HG02852 (cell line): Measurements from ENCODE around the gene SNX24.

ENCODE experiments used
- ATAC-seq: cut with Tn5 transposase; IDR thresholded peaks from one replicate; pipeline ENCODE4 v1.9.1; 2021; ENCODE audit warnings: mild to moderate bottlenecking, moderate library complexity; ENCODE audit not compliant: unreplicated experiment

SNX24 gene

DNA sequence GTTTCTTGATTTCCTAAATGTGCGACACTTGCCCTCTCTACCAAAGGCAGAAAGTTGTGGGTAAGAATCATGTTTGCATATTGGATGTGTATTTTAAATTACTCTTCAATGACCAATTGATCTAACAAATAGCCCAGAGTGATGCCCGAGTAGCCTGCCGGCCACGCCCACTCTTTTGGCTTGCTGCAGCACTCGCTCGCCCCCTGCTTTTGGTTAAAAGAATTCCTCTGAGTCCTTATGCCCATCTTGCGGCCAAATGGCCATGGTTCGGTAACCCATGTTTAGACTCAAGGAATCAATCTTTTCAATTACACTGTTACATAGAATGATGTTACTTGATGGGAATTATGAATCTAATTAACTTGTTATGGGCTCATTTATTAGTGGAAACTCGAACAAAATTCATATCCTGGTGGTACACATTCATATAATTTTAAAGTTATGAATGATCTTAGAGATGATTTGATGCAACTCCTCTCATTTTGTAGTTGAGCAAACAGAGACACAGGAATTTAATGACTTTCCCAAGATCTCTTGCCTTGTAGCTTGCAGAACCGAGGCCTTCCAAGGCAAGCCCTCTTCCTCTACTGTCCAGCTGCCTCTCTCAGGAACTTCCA lies 154.6 kb downstream of the SNX24 start:
- ATAC-seq, result peak; percentile 88

DNA sequence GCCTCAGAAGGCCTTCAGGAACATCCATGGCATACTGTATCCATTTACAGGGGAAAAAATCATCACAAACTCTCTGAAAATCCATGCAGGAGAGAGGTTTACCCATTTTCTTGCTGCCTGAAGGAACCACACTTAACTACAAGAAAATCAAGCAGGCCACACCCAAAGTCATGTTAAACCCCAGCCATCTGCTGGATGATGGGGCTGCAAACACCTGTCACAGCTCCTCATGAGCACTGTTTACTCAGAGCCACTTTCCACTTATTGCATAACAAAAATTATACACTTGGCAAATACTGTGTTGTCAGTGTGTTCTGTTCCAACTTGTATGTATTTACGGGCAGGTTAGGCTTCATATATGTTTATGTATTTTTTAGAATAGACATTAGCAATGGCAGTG lies 155.3 kb downstream of the SNX24 start:
- ATAC-seq, result no peak

DNA sequence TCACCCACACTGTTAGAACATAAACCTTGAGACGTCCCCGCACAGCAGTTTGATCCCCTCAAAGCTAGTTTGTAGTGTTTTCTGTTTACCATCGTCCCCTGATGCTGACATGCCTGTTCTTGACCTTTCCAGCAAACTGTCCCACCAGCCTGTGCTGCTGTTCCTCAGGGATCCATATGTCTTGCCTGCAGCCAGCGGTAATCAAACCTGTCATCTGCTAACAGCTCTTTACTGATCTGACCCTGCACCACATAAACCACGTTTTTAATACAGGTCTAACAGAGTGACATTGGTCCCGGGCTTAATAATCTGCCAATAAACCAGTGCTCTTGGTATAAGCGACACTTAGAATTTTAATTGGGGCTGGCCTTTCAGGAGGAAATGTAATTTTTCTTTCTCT lies 156.4 kb downstream of the SNX24 start:
- no peak for ATAC-seq

DNA sequence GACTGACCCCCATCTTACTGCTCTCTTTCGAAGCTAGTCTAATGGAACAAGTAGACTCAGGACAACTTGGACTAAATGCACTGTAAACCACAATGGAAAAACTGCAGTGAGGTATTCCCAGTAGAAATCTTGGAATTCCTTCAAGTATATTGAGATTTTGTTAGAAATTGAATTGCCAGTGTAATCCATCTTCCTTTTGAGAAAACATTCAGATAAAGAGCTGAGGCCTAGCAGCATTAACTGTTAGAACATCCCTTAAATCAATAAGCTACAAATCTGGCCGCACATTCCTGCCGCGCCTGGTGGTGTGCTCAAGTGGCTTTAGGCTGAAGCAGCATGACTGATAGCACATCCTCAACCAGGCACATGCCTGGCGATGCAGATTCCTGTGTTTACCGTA lies 161.8 kb downstream of the SNX24 start:
- ATAC-seq, result no peak

DNA sequence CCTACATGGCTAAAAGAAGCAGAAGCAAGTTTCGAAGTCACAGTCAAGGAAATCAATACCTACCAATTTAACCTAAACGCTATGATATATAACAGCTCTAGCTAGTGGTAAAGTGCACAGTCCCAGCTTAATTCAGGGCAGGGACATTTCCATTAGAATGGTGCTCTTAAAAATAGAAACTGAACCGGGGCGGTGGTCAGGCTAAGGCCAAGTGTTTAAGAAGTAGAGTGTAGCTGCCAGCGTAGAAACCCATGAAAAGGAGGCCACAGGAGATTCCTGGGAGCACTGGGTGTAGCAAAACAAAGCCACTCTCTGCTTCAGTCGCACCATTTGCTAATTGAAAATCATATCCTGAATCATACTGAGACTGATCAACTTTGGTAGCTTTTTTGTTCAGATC lies 162.3 kb downstream of the SNX24 start:
- no peak for ATAC-seq

DNA sequence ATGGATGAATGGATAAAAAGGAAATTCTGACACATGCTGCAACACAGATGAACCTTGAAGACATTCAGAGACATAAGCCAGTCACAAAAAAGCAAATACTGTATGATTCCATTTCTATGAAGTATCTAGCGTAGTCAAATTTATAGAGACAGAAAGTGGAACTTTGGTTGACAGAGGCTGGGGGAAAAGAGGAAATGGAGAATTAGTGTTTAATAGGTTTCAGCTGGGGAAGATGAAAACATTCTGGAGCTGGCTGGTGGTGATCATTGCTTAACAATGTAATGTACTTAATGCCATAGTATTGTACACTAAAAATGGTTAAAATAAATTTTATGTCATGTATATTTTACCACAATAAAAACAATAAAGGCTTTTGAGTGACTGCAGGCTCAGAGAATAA lies 166.9 kb downstream of the SNX24 start:
- no peak for ATAC-seq

DNA sequence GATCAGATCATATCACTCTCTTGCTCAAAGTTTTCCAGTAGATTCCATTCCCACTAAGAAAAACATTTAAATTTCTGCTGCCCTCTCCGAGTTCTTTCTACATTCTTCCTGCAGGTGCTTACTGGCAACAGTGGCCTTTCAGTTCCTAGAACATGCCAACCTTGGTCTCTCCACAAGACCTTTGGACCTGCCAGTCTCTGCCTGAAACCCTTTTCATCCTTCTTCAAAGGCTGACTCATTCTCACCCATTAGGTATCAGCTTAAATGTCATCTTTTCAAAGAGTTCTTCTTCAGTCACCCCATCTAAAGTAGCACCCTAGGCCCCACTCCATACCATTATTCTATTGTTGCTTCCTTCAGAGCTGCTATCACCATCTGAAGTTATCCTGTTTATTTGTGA lies 169.3 kb downstream of the SNX24 start:
- ATAC-seq, result no peak

DNA sequence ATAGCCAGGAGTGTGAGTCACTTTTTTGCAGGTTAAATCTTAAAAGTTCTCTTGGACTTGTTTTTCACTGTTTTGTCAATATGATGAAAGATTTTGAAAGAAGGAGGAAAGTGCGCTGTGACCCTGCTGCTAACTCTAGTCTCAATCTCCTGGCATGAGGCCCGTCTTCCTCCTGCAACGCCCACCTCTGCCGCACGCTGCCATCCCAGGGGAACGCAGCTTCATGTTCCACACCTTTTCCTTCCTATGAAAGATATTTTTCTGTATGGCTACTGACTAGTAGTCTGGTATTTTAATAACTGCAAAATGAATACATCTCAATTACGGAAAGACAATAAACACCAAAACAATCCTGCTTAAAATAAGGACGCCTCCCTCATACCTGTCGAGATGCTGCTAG lies 182.8 kb downstream of the SNX24 start:
- ATAC-seq, result no peak

DNA sequence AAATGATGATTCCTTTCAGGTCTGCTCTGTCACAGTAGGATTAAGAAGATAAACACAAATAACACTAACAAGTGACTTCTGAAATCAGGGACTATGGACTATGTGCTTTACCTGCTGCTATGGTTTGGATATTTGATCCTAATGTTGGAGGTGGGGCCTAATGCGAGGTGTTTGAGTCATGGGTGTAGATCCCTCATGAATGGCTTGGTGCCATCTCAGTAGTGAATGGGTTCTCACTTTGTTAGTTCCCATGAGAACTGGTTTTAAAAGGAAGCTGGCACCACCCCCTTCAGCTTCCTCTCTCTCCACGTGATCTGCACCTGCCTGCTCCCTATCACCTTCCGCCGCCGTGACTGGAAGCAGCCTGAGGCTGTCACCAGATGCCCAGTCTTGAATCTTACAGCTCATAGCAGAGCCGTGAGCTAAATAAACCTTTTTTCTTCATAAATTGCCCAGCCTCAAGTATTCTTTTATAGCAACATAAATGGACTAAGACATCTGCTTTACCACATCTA lies 187.8 kb downstream of the SNX24 start:
- ATAC-seq, result no peak

DNA sequence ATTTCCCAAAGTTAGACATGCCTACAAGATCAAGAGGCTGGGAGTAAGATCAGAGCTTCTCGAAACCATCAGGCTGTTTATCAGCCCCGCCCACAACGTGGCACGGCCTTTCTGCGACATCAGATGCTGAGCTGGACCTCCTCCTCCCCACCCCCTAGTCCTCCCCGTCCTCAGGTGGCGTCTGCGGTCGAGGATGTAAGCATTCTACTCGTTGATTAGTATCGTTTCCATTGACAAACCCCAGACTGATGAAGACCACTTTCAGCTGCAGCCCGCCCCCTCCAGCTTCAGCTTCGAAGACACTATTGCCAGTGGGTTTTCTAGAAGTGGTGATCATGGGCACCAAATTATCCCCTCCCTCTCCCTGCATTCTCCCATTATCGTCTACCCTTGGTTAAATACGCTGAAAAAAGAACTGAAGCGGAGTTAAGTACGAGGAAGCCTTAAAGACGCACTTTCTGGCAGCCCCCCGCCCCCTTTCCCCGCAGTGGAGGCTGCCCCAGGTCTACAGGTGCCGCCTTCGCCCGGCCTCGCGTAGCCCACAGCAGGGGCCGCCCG lies 190.0 kb downstream of the SNX24 start:
- no peak for ATAC-seq

DNA sequence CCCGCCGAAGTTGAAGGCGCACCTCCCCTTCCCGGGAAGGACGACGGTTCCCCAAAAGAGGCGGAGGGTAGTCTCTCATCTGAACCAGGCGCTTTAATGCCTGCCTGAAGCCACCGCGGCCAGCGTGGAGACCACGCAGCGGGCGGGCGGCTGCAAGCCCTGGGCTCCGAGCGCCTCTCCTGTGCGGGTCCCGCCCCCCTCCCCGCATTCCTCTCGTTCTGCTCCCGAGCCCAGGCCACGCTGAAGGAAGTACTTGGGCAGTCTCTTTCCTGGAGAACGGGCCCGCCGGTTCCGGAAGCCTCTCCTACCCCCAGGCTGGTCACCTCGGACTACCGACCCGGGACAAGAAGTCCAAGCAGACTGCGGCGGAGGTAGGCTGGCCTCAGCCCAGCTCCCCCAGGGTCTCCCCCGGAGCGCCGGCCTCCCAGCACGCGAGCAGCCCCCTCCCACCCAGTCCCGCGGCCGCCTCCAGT lies 190.5 kb downstream of the SNX24 start:
- peak; percentile 20 for ATAC-seq

DNA sequence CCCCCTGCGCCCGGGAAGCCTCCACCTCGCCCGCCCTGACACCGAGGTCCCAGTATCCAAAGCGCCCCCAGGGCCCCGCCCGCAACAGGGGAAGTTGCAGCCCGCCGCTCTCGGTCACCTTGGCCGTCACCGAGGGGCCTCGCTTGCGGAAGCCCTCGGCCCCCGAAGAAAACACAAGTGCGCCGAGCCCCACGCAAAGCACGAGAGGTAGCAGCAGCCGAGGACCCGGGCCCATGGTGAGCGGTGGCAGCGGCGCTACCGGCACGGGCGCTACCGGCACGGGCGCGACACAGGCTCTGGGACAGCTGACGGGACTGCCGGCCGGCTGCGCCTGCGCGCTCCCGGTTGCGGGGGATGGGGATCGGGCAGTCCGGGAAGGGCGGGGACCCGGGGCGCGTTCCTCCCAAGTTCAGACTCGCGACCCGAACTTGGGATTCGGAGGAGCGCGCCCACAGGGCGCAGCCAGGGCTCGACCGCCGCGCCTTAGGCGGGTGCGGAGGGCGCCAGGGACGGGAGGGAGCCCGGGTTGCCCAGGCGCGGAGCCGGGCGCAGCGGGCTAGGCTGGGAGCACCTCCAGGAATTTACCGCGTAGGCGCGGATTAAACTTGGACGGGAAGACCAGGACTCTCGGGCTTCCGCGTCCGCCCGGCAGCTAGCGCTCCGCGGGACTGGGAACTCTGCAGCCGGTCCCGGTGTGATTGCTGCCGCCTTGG lies 191.1 kb downstream of the SNX24 start, which contains the start of gene PPIC:
TSS of gene PPIC (minus strand) at position 335 of the 713 bp plus-strand sequence. CDS start at position 235, 100 bp downstream.
- ATAC-seq, result peak; percentile 58

DNA sequence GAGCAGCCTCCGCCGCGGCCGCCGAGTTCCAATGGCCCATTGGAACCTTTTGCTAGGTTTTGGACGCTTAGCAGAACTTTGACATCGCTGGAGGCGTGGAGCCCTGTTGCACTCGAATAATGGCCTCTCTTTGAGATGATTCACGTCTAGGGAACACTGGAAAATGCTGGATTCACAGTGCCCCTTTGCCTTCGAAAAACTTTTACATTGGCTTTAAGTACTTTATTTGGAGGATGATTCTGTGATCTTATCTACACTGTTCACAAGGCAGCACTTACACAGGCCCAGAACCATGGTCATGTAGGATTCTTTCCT lies 191.6 kb downstream of the SNX24 start:
- ATAC-seq, result no peak

DNA sequence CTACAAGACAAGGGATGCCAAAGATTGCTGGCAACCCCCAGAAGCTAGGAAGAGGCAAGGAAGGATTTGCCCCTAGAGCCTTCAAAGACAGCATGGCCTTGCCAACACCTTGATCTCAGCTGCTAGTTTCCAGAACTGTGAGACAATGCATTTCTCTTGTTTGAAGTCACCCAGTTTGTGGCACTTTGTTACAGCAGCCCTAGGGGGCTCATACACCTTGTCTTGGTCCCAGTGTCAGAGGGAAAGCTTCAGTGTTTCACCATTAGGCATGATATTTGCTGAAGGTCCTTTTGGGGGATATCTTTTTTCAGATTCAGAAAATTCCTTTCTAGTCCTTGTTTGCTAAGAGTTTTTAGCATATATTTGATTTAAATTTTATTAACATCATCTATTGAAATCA lies 194.3 kb downstream of the SNX24 start:
- ATAC-seq, result no peak

DNA sequence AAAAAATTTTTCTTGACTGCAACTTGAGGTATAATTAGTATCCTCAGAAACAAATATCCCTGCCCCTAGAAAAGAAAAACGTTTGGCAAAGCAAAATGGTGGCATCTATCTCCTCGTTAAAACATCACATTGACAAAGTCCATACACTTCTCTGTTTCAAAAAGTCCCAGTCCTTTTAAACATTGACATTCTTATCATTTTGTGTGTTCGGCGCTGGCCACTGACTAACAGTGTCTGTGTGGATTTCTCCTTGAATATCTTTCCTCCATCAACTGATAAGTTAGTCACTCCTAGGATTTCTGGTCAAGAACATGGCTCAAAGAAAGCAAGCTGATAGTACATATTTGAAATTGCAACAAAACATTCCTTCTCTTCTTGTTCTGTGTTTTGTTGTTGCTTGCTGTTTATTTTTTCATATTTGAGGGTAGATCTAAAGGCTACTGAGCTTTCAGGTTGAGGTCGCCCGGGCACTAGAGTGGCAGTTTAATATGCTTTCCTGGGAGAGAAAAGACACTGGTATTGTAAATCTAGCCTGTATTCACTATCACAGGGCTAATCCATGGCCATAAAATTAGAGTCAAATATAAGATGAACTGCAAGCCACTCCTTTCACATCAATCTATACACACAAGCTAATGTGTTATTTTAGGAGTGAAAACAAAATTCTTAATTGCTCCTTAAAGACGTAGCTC lies 199.7 kb downstream of the SNX24 start:
- no peak for ATAC-seq

DNA sequence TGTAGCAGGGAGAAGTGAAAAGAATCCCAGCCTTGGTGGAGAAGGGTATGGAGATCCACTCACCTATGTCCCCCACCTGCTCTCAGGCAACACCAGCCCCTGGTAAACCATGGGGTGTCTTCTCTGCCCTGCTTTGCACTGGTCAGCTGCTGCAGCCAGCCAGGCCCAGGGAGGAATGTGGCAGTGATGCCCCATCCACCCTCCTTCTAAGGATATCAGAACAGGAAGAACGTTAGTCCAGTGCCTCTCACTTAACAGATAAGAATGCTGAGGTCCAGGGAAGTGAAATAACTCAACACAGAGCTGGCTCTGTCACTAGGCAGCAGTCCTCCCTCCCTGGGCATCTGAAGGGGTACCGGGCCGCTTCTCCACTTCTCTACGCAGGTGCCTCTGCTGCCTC lies 200.8 kb downstream of the SNX24 start:
- ATAC-seq, result no peak

DNA sequence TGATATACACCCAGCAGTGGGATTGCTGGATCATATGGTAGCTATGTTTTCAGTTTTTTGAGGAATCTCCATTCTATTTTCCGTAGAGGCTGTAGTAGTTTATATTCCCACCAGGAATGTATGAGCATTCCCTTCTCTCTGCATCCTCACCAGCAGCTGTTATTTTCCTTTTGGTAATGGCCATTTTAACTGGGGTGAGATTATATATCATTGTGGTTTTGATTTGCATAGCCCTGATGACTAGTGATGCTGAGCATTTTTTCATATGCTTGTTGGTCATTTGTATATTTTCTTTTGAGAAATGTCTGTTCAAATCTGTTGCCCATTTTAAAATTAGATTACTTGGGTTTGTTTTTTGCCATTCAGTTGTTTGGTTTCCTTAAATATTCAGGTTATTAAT lies 202.3 kb downstream of the SNX24 start:
- ATAC-seq, result no peak

DNA sequence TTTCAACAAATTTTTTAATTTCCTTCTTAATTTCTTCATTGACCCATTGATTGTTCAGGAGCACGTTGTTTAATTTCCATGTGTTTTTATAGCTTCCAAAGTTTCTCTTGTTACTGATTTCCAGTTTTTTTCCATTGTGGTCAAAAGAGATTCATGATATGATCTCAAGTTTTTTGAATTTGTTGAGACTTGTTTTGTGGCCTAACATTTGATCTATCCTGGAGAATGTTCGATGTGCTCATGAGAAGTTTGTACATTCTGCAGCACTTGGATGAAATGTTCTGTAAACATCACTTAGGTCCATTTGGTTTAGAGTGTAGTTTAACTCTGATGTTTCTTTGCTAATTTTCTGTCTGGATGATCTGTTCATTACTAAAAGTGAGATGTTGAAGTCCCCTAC lies 205.8 kb downstream of the SNX24 start:
- no peak for ATAC-seq
